Mucosa of descending colon (tissue), 3 donors: ENCODE measurements around the gene ADGRV1. TPM values are rescaled to one million over a fixed set of nuclear protein-coding genes. Genes with fewer than 3 reads are reported as not detected.

ENCODE experiments used
- ATAC-seq: fragments of 200-7000 bp; cut with Tn5 transposase; one replicate; pipeline ENCODE4 v1.9.1; 2020; ENCODE audit warnings: mild to moderate bottlenecking, moderate library complexity
- DNase-seq, 3 donors: peaks; one replicate each; pipeline ENCODE4 v3.0.0-alpha.2; 2020
- H3K36me3 ChIP-seq: fragments of 200-600 bp; one replicate; pipeline ENCODE4 v1.8.0; 2021; ENCODE audit warnings: low read depth, mild to moderate bottlenecking
- H3K4me1 ChIP-seq: fragments of 200-600 bp; one replicate; pipeline ENCODE4 v1.8.0; 2021; ENCODE audit warnings: low read depth, mild to moderate bottlenecking
- H3K4me3 ChIP-seq: fragments of 200-600 bp; one replicate; pipeline ENCODE4 v1.8.0; 2021; ENCODE audit warnings: mild to moderate bottlenecking
- H3K9me3 ChIP-seq: fragments of 200-600 bp; one replicate; pipeline ENCODE4 v1.8.0; 2021; ENCODE audit warnings: mild to moderate bottlenecking
- CTCF ChIP-seq: fragments of 200-600 bp; IDR thresholded peaks from one replicate; pipeline ENCODE4 v1.8.0; 2022; ENCODE audit warnings: antibody characterized with exemption, mild to moderate bottlenecking
- intact Hi-C, 2 donors: fragments of 100-400 bp; cut with DNase I in 1 of 2; cut with micrococcal nuclease in 1 of 2; formaldehyde crosslinking; loops; one replicate each; pipeline versions ENCODE4 v1.11.0 to v1.11.1; 2022; cut with DNase I, micrococcal nuclease
- total RNA-seq, 3 donors: library from RNA; stranded (reverse); fragmentation: NEBNext Ultra II Directional in 2 of 3; extraction: Animal tissue kit (Norgen Biotek cat#: 25700) in 2 of 3; gene quantifications; one replicate each; pipeline versions ENCODE4 v1.2.1 to v1.2.4, GENCODE V29; 2021 to 2023
- donor health status: DM: no; HTN: no; CAD: no; lungs with moderate emphysema.
- donor health status: DM: no; HTN: no; CAD: no.
- donor health status: DM: no; HTN: yes; CAD: no.

The ADGRV1 gene
- total RNA-seq, 3 donors from 2014 or later = 4.5 to 8.6 (median 6.1) TPM

GRCh38 chr5:91025956-91026355 is 467.4 kb downstream of the ADGRV1 start:
- H3K9me3 ChIP-seq = no peaks in the 10 kb centered on the region
- ATAC-seq = no peak
- H3K4me3 ChIP-seq = no peak overlapping the region
- no peaks in the 10 kb centered on the region for H3K36me3 ChIP-seq
- no peak for TF ChIP-seq CTCF
- no peak for DNase-seq
- intact Hi-C loops = loop anchor here in 1 of 2 donors (10.0 kb wide), 1 partner anchor 91 kb away; no protein-coding TSS in a partner anchor
- H3K4me1 ChIP-seq = peaks cover 18% of the 10 kb centered on the region

- no peak for DNase-seq
- no peaks in the 10 kb centered on the region for H3K9me3 ChIP-seq
Measured at GRCh38 chr5:91026466-91026865, 467.9 kb downstream of the ADGRV1 start.

GRCh38 chr5:91027405-91028139 is 469.0 kb downstream of the ADGRV1 start:
- H3K4me3 ChIP-seq = no peak overlapping the region
- H3K4me1 ChIP-seq = peaks cover 4% of the 10 kb centered on the region
- H3K9me3 ChIP-seq = no peaks in the 10 kb centered on the region
- TF ChIP-seq CTCF = no peak
- ATAC-seq (peak; percentile 35), DNase-seq (no peak)
- intact Hi-C loops = loop anchor here in 1 of 2 donors (10.0 kb wide), 1 partner anchor 93 kb away; no protein-coding TSS in a partner anchor
- H3K36me3 ChIP-seq = no peaks in the 10 kb centered on the region

More at GRCh38 chr5:91026466-91026865, 467.9 kb downstream of the ADGRV1 start:
- ATAC-seq = no peak
- intact Hi-C loops = loop anchor here in 1 of 2 donors (10.0 kb wide), 1 partner anchor 92 kb away; no protein-coding TSS in a partner anchor
- H3K4me1 ChIP-seq = peaks cover 13% of the 10 kb centered on the region
- no peak overlapping the region for H3K4me3 ChIP-seq
- TF ChIP-seq CTCF = no peak
- no peaks in the 10 kb centered on the region for H3K36me3 ChIP-seq

- intact Hi-C loops = loop anchor here in 1 of 2 donors (10.0 kb wide), 1 partner anchor 94 kb away; no protein-coding TSS in a partner anchor
- no peak for TF ChIP-seq CTCF
- Histone ChIP-seq H3K36me3 (no peaks in the 10 kb centered on the region), H3K4me3 (no peak overlapping the region), H3K9me3 (no peaks in the 10 kb centered on the region), H3K4me1 (peaks cover 4% of the 10 kb centered on the region)
- DNase-seq (peak in 1 of 3 donors; percentile 25), ATAC-seq (peak; percentile 83)
Measured at GRCh38 chr5:91028499-91028956, 469.9 kb downstream of the ADGRV1 start.

- Histone ChIP-seq H3K4me3 (no peak overlapping the region), H3K4me1 (peaks cover 4% of the 10 kb centered on the region), H3K36me3 (no peaks in the 10 kb centered on the region), H3K9me3 (no peaks in the 10 kb centered on the region)
- no peak for DNase-seq
- TF ChIP-seq CTCF = no peak
- intact Hi-C loops = no loop called here
- ATAC-seq = no peak
Measured at GRCh38 chr5:91030521-91031401, 472.2 kb downstream of the ADGRV1 start.
